Activated T-cell treated with anti-CD3 and anti-CD28 coated beads for 24 hours (primary cell): Measurements from ENCODE around the gene TMEM182.

Source experiments
- DNase-seq: peaks from one replicate; pipeline ENCODE4 v3.0.0-alpha.2; 2020; ENCODE audit warnings: low read depth

Gene TMEM182

GRCh38 chr2:102768253-102768652 lies 6.4 kb downstream of the TMEM182 start:
- no peak for DNase-seq

GRCh38 chr2:102768892-102769291 lies 7.1 kb downstream of the TMEM182 start:
- no peak for DNase-seq

- no peak for DNase-seq
Observed at GRCh38 chr2:102770506-102770905, 8.7 kb downstream of the TMEM182 start.

DNA sequence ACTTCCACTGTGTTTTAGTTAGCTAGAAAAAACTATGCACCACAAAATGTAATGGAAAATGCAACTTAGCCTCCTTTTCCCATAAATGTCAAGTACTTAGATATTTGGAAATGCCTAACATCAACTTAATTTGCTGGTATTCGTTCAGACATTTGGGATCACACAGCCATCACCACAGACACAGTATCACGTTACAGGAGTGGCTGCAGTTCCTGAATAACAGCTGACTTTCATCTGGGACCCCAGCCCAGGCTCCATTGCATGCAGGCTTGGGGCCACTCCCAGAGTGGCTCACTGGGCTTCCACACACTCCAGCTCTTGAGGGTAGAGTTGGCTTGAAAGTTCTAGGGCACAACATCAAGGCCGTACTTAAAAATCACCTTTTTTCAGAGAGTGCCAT lies 9.3 kb downstream of the TMEM182 start:
- DNase-seq = no peak

DNA sequence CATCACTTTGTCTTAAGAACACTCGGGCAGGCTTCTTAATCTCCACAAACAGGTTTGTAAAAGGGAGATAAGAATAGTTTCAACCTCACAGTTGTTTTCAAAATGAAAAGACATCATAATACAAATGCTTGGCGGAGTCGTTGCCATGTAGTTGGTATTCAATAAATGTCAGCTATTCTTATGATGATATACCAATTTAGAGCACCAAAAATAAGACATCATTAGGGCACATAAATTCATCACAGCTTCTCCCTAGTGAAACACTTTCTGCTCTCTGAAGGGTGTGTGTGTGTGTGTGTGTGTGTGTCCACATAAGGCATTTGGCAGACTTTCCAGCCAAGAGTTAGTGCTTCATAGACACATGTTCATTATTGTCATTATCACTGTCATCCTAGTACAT lies 10.8 kb downstream of the TMEM182 start:
- no peak for DNase-seq

GRCh38 chr2:102773149-102773705 lies 11.4 kb downstream of the TMEM182 start:
- DNase-seq = no peak

- DNase-seq = no peak
Observed at GRCh38 chr2:102778260-102778659, 16.4 kb downstream of the TMEM182 start.

DNA sequence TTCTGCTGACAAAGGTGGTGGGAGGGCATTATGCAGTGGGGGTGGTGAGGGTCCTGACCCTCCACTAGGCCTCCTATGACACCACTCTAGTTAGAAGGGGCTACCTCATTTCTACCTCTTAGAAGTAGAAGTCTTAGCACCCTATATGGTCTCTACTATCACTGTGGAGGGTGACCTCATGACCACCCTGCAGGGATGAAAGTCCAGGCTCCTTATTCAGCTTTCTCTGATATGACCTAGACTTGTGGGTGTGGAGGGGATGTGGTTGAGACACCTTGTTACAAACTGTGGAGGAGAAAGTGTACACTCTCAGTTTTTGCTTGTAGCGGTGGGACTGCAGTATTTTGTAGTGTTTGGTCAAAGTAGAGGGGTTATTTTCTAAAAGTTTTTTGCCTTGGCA lies 18.6 kb downstream of the TMEM182 start:
- no peak for DNase-seq

DNA sequence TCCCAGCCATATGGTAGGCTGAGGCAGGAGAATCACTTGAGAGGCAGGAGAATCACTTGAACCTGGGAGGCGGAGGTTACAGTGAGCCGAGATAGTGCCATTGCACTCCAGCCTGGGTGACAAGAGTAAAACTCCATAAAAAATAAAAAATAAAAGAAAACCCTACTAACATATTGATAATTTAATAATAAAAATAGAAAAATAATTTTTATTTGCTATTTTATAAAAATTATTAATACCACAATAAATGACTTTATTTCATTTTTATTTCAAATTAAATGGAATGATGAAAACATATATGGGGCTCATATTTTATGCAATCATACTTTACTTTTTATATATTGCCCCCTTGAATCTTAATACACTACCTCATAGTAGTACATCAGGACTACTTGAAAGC lies 20.4 kb downstream of the TMEM182 start:
- DNase-seq = no peak

- DNase-seq = no peak
Observed at GRCh38 chr2:102782933-102783332, 21.1 kb downstream of the TMEM182 start.

GRCh38 chr2:102783506-102784183 lies 21.8 kb downstream of the TMEM182 start:
- no peak for DNase-seq

DNA sequence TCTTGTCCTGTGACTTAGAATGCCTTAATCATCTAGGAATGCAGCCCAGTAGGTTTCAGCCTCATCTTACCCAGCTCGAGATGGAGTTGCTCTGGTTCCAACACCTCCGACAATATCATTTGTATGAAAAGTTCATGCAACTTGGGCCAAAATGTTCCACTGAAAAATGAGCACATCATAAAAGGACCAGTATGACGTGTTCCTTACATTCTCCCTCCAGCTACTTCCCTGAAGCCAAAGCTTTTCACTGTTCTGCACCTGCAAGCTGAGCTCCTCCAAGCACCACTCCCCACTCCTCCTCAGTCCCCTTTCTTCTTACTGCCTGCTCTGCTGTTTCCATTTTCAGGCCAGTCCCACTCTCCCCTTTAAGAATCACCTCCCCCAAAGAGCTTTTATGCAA lies 23.1 kb downstream of the TMEM182 start:
- DNase-seq = no peak

- DNase-seq = no peak
Observed at GRCh38 chr2:102788216-102788884, 26.5 kb downstream of the TMEM182 start.

GRCh38 chr2:102788885-102789260 lies 27.0 kb downstream of the TMEM182 start:
- no peak for DNase-seq

GRCh38 chr2:102789349-102790090 lies 27.7 kb downstream of the TMEM182 start:
- no peak for DNase-seq

GRCh38 chr2:102790091-102790455 lies 28.2 kb downstream of the TMEM182 start:
- no peak for DNase-seq

GRCh38 chr2:102792568-102793208 lies 30.9 kb downstream of the TMEM182 start:
- no peak for DNase-seq

- DNase-seq = no peak
Observed at GRCh38 chr2:102795641-102796040, 33.8 kb downstream of the TMEM182 start.

DNA sequence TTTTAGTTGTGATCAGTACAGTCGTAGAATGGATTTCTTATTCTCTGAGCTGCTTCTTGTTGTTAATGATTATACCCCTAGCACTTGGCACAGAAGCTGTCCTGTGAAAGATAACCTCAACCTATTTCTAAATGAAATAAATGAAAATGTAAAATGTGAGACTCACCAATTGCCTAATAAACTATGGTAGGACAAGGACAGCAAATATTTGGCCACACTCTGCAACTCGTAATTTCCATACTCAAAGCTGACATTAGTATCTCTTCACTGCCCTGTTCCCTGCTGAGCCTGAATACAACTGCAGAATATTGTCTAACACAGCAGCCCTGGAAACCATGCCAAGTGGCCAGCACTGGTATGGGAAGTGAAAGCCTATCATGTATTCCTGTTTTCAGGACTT lies 34.5 kb downstream of the TMEM182 start:
- no peak for DNase-seq

- DNase-seq = no peak
Observed at GRCh38 chr2:102797486-102797885, 35.7 kb downstream of the TMEM182 start.

- no peak for DNase-seq
Observed at GRCh38 chr2:102798181-102798580, 36.4 kb downstream of the TMEM182 start.

- DNase-seq = no peak
Observed at GRCh38 chr2:102801098-102801718, 39.4 kb downstream of the TMEM182 start.
